Tibial nerve (tissue), 4 donors: Measurements from ENCODE around the gene ZBTB17.

ENCODE experiments used
- EP300 ChIP-seq, 2 donors: sonication (generic); formaldehyde crosslinking; IDR thresholded peaks; one replicate each; pipeline ENCODE4 v1.6.1; 2017; ENCODE audit warnings: antibody characterized with exemption in 2 of 2, mild to moderate bottlenecking in 1 of 2
- POLR2A ChIP-seq, 2 donors: fragments of 450-650 bp; IDR thresholded peaks; one replicate each; pipeline ENCODE4 v1.6.1; 2017; ENCODE audit warnings: antibody characterized with exemption in 2 of 2, mild to moderate bottlenecking in 2 of 2, moderate library complexity in 2 of 2
- TF ChIP-seq, protein P1 (sequence below), 5 experiments: fragments of 200-600 bp in 3 of 5; fragments of 450-650 bp in 2 of 5; sonication (generic) in 3 of 5; IDR thresholded peaks; one replicate each; pipeline ENCODE4 v1.5.1; 2016 to 2019; ENCODE audit warnings: antibody characterized with exemption in 5 of 5, mild to moderate bottlenecking in 3 of 5, moderate library complexity in 2 of 5

DNA sequence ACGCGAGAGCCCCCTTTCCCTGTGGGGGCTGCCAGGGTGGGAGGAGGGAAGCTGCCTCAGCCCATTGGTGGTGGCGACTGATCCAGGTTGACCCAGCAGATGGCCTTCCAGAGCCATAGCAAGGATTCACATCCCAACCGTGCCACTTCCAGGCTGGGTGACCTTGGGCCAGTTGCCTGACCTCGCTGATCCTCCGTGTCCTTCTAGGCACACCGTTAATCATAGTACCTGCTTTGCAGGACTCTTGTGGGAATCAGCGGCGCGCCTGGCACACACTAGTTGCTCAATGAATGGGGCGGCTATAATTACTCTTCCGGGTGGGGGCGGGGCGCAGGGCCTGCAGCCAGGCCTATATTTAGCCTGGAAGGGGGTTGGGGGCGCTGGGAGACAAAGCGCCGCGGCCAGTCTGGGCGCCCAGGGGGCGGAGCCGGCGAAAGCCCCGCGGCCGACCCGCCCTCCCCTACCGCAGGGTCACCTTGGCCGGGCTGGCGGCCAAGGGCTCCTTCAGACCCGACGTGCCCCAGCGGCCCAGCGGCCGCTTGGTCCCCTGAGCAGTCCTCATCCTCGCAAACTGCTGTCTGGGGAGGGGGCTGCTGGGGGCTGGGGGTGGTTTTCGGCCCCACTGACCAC is 36.8 kb upstream of the ZBTB17 start:
- TF ChIP-seq, protein P1, sequence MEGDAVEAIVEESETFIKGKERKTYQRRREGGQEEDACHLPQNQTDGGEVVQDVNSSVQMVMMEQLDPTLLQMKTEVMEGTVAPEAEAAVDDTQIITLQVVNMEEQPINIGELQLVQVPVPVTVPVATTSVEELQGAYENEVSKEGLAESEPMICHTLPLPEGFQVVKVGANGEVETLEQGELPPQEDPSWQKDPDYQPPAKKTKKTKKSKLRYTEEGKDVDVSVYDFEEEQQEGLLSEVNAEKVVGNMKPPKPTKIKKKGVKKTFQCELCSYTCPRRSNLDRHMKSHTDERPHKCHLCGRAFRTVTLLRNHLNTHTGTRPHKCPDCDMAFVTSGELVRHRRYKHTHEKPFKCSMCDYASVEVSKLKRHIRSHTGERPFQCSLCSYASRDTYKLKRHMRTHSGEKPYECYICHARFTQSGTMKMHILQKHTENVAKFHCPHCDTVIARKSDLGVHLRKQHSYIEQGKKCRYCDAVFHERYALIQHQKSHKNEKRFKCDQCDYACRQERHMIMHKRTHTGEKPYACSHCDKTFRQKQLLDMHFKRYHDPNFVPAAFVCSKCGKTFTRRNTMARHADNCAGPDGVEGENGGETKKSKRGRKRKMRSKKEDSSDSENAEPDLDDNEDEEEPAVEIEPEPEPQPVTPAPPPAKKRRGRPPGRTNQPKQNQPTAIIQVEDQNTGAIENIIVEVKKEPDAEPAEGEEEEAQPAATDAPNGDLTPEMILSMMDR (IDR thresholded peaks at IDR 0.05), result no peak
- TF ChIP-seq POLR2A (IDR thresholded peaks at IDR 0.05) (no peak), EP300 (IDR thresholded peaks at IDR 0.05) (no peak)
